Measurements from ENCODE around the gene COPB2.
"Not testable (repeated sequence)": the region's sequence is repeated elsewhere in the genome, so short reads cannot be mapped to it uniquely, and the experiment has no call there.

COPB2 gene

DNA sequence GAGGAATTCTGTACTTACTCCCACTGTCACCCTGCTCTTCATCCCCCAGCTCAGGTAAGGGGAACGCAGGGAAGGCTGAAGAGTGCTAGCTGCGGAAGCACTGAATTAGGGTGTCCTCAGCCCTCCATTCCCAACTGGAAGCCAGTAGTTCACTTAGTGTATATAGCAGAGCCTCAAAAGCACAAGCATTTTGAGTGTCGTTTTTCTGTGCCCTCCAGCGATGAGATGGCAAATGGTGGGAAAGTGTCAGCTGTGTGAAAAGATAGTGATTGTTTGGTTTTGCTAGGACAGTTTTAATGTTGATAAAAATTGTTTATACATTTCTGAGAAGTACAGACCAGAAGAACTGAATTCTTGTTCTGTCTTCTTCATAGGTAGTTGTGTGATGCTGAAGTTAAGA is 34.8 kb downstream of the COPB2 start:
- H3K4me1 Mint-ChIP-seq (ENCODE audit: low read depth), result peaks cover 11% of the 10 kb centered on the region
- H3K36me3 Mint-ChIP-seq, result peaks cover 4% of the 10 kb centered on the region
- H3K27ac Mint-ChIP-seq, result peak overlapping the region; percentile 43
- H3K4me3 Mint-ChIP-seq, result no peak overlapping the region
- no peaks in the 10 kb centered on the region for H3K9me3 Mint-ChIP-seq (ENCODE audit: low read depth)
- no peaks in the 10 kb centered on the region for H3K27me3 Mint-ChIP-seq

DNA sequence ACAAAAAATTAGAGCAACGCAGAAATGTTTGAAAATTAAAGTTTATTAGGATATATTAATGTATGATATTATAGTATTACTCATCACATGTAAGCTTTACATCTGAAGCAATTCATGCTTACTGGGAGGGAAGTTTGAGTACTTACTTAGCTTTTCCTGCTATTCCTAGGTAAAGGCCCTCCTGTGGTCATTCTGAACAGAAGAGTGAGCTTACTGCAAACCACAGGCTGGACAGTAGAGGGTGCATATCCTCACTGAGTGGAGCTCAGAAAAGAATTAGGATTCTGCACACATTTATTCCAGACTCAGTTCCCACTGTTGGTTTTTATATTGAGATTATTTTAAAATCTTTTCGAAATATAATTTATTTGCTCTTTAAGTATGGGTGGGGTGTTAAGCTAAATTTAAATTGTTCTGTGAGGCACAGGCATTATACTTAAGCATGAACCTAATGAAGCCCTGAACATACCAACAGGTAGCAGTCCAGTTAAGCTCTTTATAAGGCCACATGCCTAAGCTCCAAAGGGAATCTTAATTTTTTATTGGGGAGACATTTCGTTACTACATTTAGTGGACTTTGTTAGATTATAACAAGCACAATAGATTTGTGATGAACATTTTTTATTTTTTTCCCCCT is 35.4 kb downstream of the COPB2 start:
- Mint-ChIP-seq H3K9me3 (ENCODE audit: low read depth) (no peaks in the 10 kb centered on the region), H3K27ac (peak overlapping the region; percentile 43), H3K4me3 (no peak overlapping the region), H3K4me1 (ENCODE audit: low read depth) (peaks cover 11% of the 10 kb centered on the region), H3K27me3 (no peaks in the 10 kb centered on the region), H3K36me3 (peaks cover 4% of the 10 kb centered on the region)

DNA sequence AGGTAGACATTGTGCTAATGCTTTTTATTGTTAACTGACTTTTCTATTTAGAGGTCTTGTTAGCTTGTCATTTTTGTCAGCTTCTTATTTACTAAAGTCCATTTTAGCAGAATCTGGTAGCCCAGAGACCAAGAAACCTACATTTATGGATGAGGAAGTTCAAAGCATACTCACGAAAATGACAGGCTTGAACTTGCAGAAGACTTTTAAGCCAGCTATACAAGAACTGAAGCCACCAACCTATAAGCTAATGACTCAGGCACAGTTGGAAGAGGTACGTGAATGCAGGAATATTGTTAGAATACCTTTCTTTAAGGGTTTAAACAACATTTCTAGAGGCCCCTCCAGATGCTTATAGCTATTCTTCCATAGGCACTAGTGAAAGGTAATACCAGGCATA is 42.7 kb downstream of the COPB2 start:
- no peaks in the 10 kb centered on the region for H3K27me3 Mint-ChIP-seq
- no peak overlapping the region for H3K4me3 Mint-ChIP-seq
- H3K36me3 Mint-ChIP-seq, result no peaks in the 10 kb centered on the region
- H3K4me1 Mint-ChIP-seq (ENCODE audit: low read depth), result peaks cover 13% of the 10 kb centered on the region
- no peak overlapping the region for H3K27ac Mint-ChIP-seq
- no peaks in the 10 kb centered on the region for H3K9me3 Mint-ChIP-seq (ENCODE audit: low read depth)

DNA sequence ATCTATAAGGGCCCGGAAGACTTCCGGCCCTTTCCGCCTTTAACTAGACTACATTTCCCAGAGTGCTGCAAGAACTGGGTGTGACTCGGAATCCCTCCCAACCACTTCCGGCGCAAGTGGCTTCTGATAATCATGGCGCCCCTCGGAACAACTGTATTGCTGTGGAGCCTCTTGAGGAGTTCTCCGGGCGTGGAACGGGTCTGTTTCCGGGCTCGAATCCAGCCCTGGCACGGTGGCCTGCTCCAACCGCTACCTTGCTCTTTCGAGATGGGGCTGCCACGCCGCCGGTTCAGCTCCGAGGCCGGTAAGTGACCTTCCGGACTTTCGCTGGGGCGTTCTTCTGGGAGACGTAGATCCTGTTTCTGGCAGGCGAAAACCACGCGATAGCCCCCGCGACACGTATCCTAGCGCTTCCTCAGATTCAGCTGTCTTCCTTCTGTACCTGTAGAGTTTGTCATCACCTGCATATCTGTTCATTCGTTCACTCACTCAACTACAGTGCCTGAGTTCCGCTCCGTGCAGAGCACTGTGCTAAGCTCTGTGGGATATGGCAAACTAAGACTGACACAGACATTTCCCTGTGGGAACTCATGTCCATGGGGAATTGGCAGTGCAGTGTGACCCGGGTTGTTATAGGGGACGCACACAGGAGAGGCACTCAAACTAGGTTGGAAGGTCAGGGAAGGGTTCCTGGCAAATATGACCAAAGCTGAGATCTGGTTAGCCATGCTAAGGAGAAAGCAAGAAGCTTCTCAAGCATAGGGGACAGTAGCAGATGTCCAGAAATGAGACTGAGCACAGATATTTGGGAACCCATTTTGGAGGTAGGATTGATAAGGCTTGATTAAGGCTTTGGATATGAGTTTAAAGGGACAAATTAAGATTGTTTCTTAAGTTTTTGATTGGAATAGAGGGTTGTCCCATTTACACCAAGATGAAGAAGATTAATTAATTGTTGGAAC is 45.3 kb downstream of the COPB2 start, which contains the start of gene MRPS22:
Gene MRPS22, plus strand, starts transcription at position 126 of the 962 bp plus-strand sequence. Its CDS starts 7 bp downstream, at position 133.
- Mint-ChIP-seq H3K4me3 (no peak within 1 kb of the TSS), H3K36me3 (no peaks in the 10 kb centered on the region), H3K4me1 (ENCODE audit: low read depth) (peaks cover 13% of the 10 kb centered on the region), H3K27me3 (no peaks in the 10 kb centered on the region), H3K9me3 (ENCODE audit: low read depth) (no peaks in the 10 kb centered on the region), H3K27ac (no peak within 1 kb of the TSS)

DNA sequence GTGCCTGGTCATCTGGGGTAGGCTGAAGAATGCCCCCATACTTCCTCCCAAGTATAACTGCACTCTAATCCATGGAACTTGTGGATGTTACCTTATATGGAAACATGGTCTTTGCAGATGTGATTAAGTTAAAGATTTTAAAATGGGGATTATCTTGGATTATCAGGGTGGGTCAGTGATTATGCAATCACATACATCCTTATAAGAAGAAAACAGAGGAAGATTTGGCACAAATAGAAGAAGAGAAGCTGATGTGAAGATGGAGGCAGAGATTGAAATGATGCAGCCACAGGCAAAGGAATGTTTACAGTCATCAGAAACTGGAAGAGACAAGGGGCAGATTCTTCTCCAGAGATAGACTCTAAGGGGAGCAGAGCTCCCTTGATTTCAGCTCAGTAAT is 47.4 kb downstream of the COPB2 start:
- peaks cover 9% of the 10 kb centered on the region for H3K4me1 Mint-ChIP-seq (ENCODE audit: low read depth)
- H3K9me3 Mint-ChIP-seq (ENCODE audit: low read depth), result no peaks in the 10 kb centered on the region
- H3K27me3 Mint-ChIP-seq, result no peaks in the 10 kb centered on the region
- H3K36me3 Mint-ChIP-seq, result no peaks in the 10 kb centered on the region
- H3K27ac Mint-ChIP-seq, result no peak overlapping the region
- peak overlapping the region; percentile 23 for H3K4me3 Mint-ChIP-seq

DNA sequence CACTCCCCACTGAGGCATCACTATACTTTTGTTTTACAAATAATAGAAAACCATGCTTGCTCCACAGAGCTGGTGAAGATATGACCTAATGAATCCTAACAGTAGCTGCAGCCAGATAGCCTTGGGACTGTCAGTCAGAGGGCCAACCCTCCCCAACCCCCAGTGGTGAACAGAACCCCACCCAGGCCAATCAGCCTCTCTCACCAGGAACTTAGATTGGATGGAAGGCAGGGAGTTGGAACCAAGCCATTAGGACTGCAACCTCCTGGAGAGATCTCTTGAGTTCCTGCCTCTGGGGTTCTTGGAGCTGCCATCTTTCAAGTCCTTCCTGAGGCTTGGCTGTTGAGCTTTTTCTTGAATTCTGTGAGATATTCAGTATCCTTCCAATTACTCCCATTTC is 48.7 kb downstream of the COPB2 start:
- no peaks in the 10 kb centered on the region for H3K9me3 Mint-ChIP-seq (ENCODE audit: low read depth)
- H3K4me1 Mint-ChIP-seq (ENCODE audit: low read depth), result peaks cover 8% of the 10 kb centered on the region
- no peak overlapping the region for H3K4me3 Mint-ChIP-seq
- peaks cover 2% of the 10 kb centered on the region for H3K27me3 Mint-ChIP-seq
- no peak overlapping the region for H3K27ac Mint-ChIP-seq
- H3K36me3 Mint-ChIP-seq, result no peaks in the 10 kb centered on the region

DNA sequence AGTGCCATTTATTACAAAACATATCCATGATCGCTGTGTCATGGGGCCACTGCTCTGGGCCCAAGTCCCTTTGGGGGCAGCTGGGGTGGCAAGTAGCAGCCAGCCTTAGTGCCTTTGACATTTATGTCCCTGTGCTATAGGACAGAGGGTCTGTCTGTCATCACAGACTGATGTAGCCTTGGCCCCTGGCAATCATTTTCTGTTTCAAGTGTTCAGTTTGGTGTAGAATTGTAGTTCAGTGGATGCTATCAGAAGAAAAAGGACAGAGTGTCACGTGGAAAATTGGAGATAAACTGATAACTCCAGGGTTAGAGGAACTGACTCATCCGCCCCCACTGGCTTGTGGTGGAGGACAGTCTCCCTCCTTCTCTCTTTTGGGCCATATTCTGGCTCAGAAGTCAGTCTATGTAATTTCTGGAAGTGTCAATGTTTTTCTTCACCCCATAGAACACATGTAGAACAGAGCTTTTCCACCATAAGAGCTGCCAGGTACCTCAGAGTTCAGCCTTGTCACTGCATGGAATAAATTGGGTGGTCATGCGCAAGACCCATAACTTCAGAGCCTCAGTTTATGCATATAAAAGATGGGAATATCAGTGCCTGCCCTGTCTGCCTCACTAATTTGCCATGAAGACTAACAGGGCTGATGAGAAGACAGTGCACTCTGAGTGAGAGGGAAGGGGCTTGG is 50.1 kb downstream of the COPB2 start:
- H3K27ac Mint-ChIP-seq, result no peak overlapping the region
- H3K27me3 Mint-ChIP-seq, result peaks cover 2% of the 10 kb centered on the region
- H3K9me3 Mint-ChIP-seq (ENCODE audit: low read depth), result no peaks in the 10 kb centered on the region
- no peaks in the 10 kb centered on the region for H3K36me3 Mint-ChIP-seq
- no peak overlapping the region for H3K4me3 Mint-ChIP-seq
- peaks cover 8% of the 10 kb centered on the region for H3K4me1 Mint-ChIP-seq (ENCODE audit: low read depth)

DNA sequence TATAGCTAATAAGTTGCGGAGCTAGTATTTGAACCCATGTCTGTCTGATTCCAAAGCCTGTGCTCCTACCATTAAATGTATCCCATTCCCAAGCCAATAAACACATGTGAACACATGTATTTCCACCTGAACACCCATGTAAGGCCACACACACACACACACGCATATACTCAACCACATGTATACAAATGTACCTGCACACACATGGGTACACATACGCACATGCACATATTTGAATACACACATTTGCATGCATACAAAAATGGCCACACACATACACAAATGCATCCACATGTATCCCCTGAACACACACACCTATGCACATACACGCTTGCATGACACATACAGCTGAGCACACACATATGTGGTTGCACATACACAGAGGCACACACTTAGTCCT is 51.0 kb downstream of the COPB2 start:
- Mint-ChIP-seq H3K36me3 (no peaks in the 10 kb centered on the region), H3K27me3 (peaks cover 5% of the 10 kb centered on the region), H3K27ac (no peak overlapping the region), H3K4me1 (ENCODE audit: low read depth) (peaks cover 6% of the 10 kb centered on the region), H3K9me3 (ENCODE audit: low read depth) (no peaks in the 10 kb centered on the region), H3K4me3 (no peak overlapping the region)

DNA sequence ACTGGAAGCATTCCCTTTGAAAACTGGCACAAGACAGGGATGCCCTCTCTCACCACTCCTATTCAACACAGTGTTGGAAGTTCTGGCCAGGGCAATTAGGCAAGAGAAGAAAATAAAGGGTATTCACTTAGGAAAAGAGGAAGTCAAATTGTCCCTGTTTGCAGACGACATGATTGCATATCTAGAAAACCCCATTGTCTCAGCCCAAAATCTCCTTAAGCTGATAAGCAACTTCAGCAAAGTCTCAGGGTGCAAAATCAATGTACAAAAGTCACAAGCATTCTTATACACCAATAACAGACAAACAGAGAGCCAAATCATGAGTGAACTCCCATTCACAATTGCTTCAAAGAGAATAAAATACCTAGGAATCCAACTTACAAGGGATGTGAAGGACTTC is 54.8 kb downstream of the COPB2 start:
- H3K27me3 Mint-ChIP-seq, result peaks cover 22% of the 10 kb centered on the region
- not testable (repeated sequence) for H3K4me3 Mint-ChIP-seq; H3K9me3 Mint-ChIP-seq (ENCODE audit: low read depth); H3K4me1 Mint-ChIP-seq (ENCODE audit: low read depth); H3K36me3 Mint-ChIP-seq; H3K27ac Mint-ChIP-seq

DNA sequence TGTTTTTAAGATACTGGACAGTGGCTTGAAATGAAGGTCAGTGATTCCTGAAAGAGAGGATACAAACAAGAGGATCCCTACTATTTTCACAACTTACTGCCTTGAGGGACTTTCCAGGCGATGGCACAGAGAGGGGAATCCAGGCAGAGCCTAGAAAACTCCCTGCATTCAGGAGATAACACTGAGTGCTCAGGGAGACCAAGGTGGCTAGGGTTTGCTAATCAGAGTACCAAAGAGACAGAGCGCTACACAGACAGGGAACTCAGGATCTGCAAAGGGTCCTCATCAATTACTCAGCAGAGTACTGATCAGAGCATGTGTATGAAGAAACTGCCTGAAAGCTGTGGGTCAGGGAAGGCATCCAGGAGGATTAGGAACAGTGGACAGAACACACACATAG is 57.4 kb downstream of the COPB2 start:
- no peaks in the 10 kb centered on the region for H3K36me3 Mint-ChIP-seq
- no peak overlapping the region for H3K27ac Mint-ChIP-seq
- H3K4me3 Mint-ChIP-seq, result no peak overlapping the region
- H3K27me3 Mint-ChIP-seq, result peaks cover 22% of the 10 kb centered on the region
- peaks cover 13% of the 10 kb centered on the region for H3K4me1 Mint-ChIP-seq (ENCODE audit: low read depth)
- H3K9me3 Mint-ChIP-seq (ENCODE audit: low read depth), result no peaks in the 10 kb centered on the region

DNA sequence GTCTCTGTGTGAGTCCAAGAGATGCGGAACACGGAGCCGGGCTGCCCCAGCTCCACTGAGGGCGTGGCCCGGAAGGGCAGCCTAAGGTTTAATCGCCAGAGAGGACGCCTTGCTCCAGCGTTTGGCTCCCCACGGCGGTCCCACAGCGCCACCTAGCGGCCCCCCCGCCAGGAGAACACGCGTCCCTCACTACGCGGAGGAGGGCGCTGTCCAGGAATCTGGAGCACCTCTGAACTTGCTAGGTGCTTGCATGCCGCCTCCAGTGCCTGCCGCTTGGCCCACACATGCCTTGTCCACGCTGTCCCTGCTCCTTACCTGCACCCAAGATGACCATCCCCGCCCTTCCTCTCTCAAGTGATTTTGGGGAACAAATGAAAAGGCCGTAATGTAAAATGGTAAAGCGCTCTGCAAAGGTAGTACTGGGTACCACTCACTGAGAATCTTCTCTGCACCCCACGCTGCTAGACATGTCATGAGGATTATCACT is 60.0 kb downstream of the COPB2 start:
- Mint-ChIP-seq H3K27me3 (peaks cover 20% of the 10 kb centered on the region), H3K4me1 (ENCODE audit: low read depth) (peaks cover 13% of the 10 kb centered on the region), H3K36me3 (no peaks in the 10 kb centered on the region), H3K27ac (no peak overlapping the region), H3K4me3 (peak overlapping the region; percentile 72), H3K9me3 (ENCODE audit: low read depth) (no peaks in the 10 kb centered on the region)

DNA sequence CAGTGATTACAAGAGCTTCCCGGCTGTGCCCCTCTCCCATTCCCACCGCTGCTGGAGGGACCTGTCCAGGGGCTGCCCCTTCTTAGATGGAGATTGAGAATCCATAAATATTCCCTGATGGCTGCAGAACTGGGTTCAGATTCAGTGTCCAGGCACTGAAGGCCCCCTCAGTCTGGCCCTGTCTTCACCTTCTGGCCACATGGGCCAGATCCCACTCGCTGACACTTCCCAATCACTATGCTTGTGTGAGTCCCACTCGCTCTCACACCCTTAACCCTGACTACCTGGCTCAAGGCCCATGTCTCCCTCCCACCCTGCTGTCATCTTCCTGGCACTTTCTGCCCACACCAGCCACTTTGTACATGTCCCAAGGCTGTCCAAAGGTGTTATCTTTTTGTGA is 61.1 kb downstream of the COPB2 start:
- Mint-ChIP-seq H3K27me3 (peaks cover 17% of the 10 kb centered on the region), H3K27ac (no peak overlapping the region), H3K9me3 (ENCODE audit: low read depth) (no peaks in the 10 kb centered on the region), H3K4me3 (no peak overlapping the region), H3K36me3 (no peaks in the 10 kb centered on the region), H3K4me1 (ENCODE audit: low read depth) (peaks cover 13% of the 10 kb centered on the region)

DNA sequence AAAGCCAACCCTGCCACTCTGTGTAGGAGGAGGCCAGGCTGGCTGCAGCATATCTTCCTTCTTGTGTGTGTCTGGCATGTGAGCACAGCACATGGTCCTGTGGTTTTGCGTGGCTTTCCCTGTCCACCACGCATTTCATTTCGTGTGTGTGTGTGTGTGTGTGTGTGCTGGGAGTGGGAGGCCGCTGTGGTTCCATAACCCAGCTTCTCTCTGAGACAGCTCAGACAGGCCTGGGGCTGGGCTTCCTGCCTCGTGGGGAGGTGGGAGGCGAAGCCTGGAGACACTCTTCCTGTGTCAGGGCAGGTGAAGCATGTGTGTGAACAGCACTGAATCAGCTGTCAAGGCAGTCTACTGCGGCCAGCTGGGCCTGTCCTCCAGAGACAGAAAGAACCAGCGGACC is 61.6 kb downstream of the COPB2 start:
- Mint-ChIP-seq H3K4me3 (no peak overlapping the region), H3K9me3 (ENCODE audit: low read depth) (no peaks in the 10 kb centered on the region), H3K36me3 (no peaks in the 10 kb centered on the region), H3K27ac (no peak overlapping the region), H3K4me1 (ENCODE audit: low read depth) (peaks cover 13% of the 10 kb centered on the region), H3K27me3 (peaks cover 15% of the 10 kb centered on the region)

DNA sequence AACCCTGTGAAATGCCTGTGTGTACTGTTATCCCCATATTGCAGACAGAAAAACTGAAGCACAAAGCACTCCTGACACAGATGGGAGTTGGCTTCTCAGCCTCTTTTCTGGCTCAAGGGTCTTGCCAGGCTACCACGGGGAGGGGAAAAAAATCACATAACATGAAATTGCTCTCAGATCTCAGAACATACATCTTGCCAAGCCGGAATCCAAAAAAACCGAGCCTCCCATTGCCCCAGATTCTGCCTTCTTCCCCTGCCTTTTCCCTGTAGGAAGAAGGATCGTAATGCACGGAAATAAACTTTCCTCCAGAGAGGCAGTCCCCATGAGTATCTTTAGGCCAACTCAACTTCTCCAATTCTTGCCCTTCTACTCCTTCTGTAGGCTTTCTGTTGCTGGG is 62.2 kb downstream of the COPB2 start:
- Mint-ChIP-seq H3K36me3 (no peaks in the 10 kb centered on the region), H3K4me1 (ENCODE audit: low read depth) (peaks cover 13% of the 10 kb centered on the region), H3K9me3 (ENCODE audit: low read depth) (no peaks in the 10 kb centered on the region), H3K27me3 (peaks cover 9% of the 10 kb centered on the region), H3K4me3 (no peak overlapping the region), H3K27ac (no peak overlapping the region)

DNA sequence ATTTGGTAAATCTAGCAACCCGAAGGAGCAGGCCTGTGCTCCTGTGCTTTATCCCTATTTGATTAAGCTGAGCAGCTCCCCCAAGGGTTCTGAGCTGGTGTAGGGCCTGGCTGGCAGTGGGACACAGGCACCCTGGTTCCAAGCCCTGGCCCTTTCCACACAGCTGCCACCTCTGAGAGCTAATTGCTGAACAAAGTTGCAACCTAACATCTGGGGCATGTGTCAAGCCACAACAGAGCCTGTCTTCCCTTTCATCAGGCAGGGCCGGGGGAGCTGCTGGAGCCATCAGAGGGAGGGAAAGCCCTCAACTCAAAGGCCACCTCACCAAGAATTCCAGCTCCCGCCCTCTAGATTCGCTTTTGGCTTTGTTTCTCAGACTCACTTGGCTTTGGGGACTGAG is 62.7 kb downstream of the COPB2 start:
- H3K36me3 Mint-ChIP-seq, result no peaks in the 10 kb centered on the region
- no peaks in the 10 kb centered on the region for H3K9me3 Mint-ChIP-seq (ENCODE audit: low read depth)
- H3K4me3 Mint-ChIP-seq, result no peak overlapping the region
- H3K4me1 Mint-ChIP-seq (ENCODE audit: low read depth), result peaks cover 13% of the 10 kb centered on the region
- peaks cover 5% of the 10 kb centered on the region for H3K27me3 Mint-ChIP-seq
- no peak overlapping the region for H3K27ac Mint-ChIP-seq

Measured in activated naive CD8-positive, alpha-beta T cell (primary cell).